Thyroid gland (tissue), 4 donors: ENCODE results near the gene MB21D2. TPM values are rescaled to one million over a fixed set of nuclear protein-coding genes. Genes with fewer than 3 reads are reported as not detected.
"Not testable (repeated sequence)": the region's sequence is repeated elsewhere in the genome, so short reads cannot be mapped to it uniquely, and the experiment has no call there.

ENCODE experiments used
- DNase-seq, 2 donors: peaks; one replicate each; pipeline ENCODE4 v3.0.0-alpha.2; 2019
- H3K27ac ChIP-seq, 3 donors: fragments of 200-600 bp; sonication (generic); 1 replicate in 2 of 3; 2 replicates in 1 of 3; pipeline ENCODE4 v1.5.1; 2016 to 2019; ENCODE audit warnings: mild to moderate bottlenecking in 1 of 3, moderate library complexity in 1 of 3
- H3K27me3 ChIP-seq: fragments of 200-600 bp; sonication (generic); one replicate; pipeline ENCODE4 v1.5.1; 2019
- H3K36me3 ChIP-seq, 2 donors: fragments of 200-600 bp; sonication (generic); one replicate each; pipeline ENCODE4 v1.5.1; 2016 to 2019
- H3K4me1 ChIP-seq, 2 donors: fragments of 200-600 bp; sonication (generic); one replicate each; pipeline ENCODE4 v1.5.1; 2017 to 2019
- H3K4me3 ChIP-seq, 3 donors: fragments of 200-600 bp; sonication (generic); replicated peaks in 1 of 3; 1 replicate in 2 of 3; 2 replicates in 1 of 3; pipeline ENCODE4 v1.5.1; 2016; ENCODE audit warnings: mild to moderate bottlenecking in 1 of 3
- H3K9me3 ChIP-seq: fragments of 200-600 bp; sonication (generic); one replicate; pipeline ENCODE4 v1.5.1; 2017
- CTCF ChIP-seq, 6 experiments: fragments of 200-600 bp in 3 of 6; fragments of 450-650 bp in 3 of 6; sonication (generic) in 3 of 6; IDR thresholded peaks; one replicate each; pipeline ENCODE4 v1.5.1; 2016 to 2019; ENCODE audit warnings: antibody characterized with exemption in 6 of 6, mild to moderate bottlenecking in 2 of 6, inconsistent platforms in 1 of 6, moderate library complexity in 1 of 6
- POLR2A ChIP-seq, 2 donors: fragments of 450-650 bp; IDR thresholded peaks; one replicate each; pipeline ENCODE4 v1.6.1; 2017; ENCODE audit warnings: antibody characterized with exemption in 2 of 2, mild to moderate bottlenecking in 2 of 2, moderate library complexity in 1 of 2
- WGBS, 2 donors: methylation state at CpG; one replicate each; pipeline ENCODE4 v1.1.5; 2017; 5-methylcytosine and 5-hydroxymethylcytosine counted together
- intact Hi-C: fragments of 100-400 bp; cut with DNase I; formaldehyde crosslinking; loops from one replicate; pipeline ENCODE4 v1.15.1; 2023
- total RNA-seq, 4 donors: library from RNA; depleted of rRNA; stranded (reverse); fragments of >200 nt; gene quantifications; one replicate each; pipeline ENCODE4 v1.2.3, GENCODE V29; 2016

Gene MB21D2
- total RNA-seq, 4 donors from 2014 or later: 3.4 to 5.2 (median 3.9) TPM

- TF ChIP-seq POLR2A (IDR thresholded peaks at IDR 0.05) (no peak), CTCF (IDR thresholded peaks at IDR 0.05) (no peak)
- Histone ChIP-seq H3K4me1 (no peaks in the 10 kb centered on the region), H3K27me3 (no peaks in the 10 kb centered on the region), H3K9me3 (no peaks in the 10 kb centered on the region), H3K4me3 (no peak overlapping the region), H3K27ac (no peak overlapping the region), H3K36me3 (no peaks in the 10 kb centered on the region)
- intact Hi-C loops: no loop called here
- no peak for DNase-seq
- WGBS, 2 donors: 88 to 93% methylated on average over 5 of the region's 5 CpGs
Measured at GRCh38 chr3:192801985-192802384, 115.7 kb downstream of the MB21D2 start.

GRCh38 chr3:192799721-192800120, 117.9 kb downstream of the MB21D2 start:
- DNase-seq: no peak
- H3K36me3 ChIP-seq: no peaks in the 10 kb centered on the region
- no peak overlapping the region for H3K4me3 ChIP-seq
- WGBS, 2 donors: 85 to 90% methylated on average over 2 of the region's 2 CpGs
- H3K27me3 ChIP-seq: no peaks in the 10 kb centered on the region
- intact Hi-C loops: no loop called here
- no peak overlapping the region for H3K27ac ChIP-seq
- no peaks in the 10 kb centered on the region for H3K4me1 ChIP-seq
- TF ChIP-seq POLR2A (IDR thresholded peaks at IDR 0.05) (no peak), CTCF (IDR thresholded peaks at IDR 0.05) (no peak)
- H3K9me3 ChIP-seq: no peaks in the 10 kb centered on the region

GRCh38 chr3:192795021-192795420, 122.6 kb downstream of the MB21D2 start:
- intact Hi-C loops: no loop called here
- H3K4me3 ChIP-seq: no peak overlapping the region
- no peaks in the 10 kb centered on the region for H3K4me1 ChIP-seq
- no peaks in the 10 kb centered on the region for H3K36me3 ChIP-seq
- 61 to 66% methylated on average over 6 of the region's 6 CpGs for WGBS, 2 donors
- H3K9me3 ChIP-seq: no peaks in the 10 kb centered on the region
- TF ChIP-seq POLR2A (IDR thresholded peaks at IDR 0.05): no peak
- no peak for TF ChIP-seq CTCF (IDR thresholded peaks at IDR 0.05)
- H3K27ac ChIP-seq: no peak overlapping the region
- H3K27me3 ChIP-seq: no peaks in the 10 kb centered on the region
- DNase-seq: no peak

GRCh38 chr3:192794216-192794615, 123.4 kb downstream of the MB21D2 start:
- TF ChIP-seq CTCF (IDR thresholded peaks at IDR 0.05): no peak
- no peak for TF ChIP-seq POLR2A (IDR thresholded peaks at IDR 0.05)
- H3K4me3 ChIP-seq: no peak overlapping the region
- WGBS, 2 donors: 93 to 100% methylated on average over 3 of the region's 3 CpGs

GRCh38 chr3:192788816-192789515, 128.7 kb downstream of the MB21D2 start:
- DNase-seq, H3K36me3 ChIP-seq, H3K27ac ChIP-seq, H3K27me3 ChIP-seq, intact Hi-C loops, H3K4me1 ChIP-seq, H3K4me3 ChIP-seq, H3K9me3 ChIP-seq: not testable (repeated sequence)
- 91 to 95% methylated on average over 25 to 39 of the region's 57 CpGs for WGBS, 2 donors

More at GRCh38 chr3:192794216-192794615, 123.4 kb downstream of the MB21D2 start:
- no peak overlapping the region for H3K27ac ChIP-seq
- no peaks in the 10 kb centered on the region for H3K9me3 ChIP-seq
- no peaks in the 10 kb centered on the region for H3K4me1 ChIP-seq
- H3K27me3 ChIP-seq: no peaks in the 10 kb centered on the region
- H3K36me3 ChIP-seq: no peaks in the 10 kb centered on the region
- intact Hi-C loops: no loop called here
- no peak for DNase-seq
